Calu3 (cell line): ENCODE results near the gene IFT81. TPM values are rescaled to one million over a fixed set of nuclear protein-coding genes. Genes with fewer than 3 reads are reported as not detected.
"Not testable (repeated sequence)": the region's sequence is repeated elsewhere in the genome, so short reads cannot be mapped to it uniquely, and the experiment has no call there.

Experiments
- BruUV-seq: library from RNA; stranded (reverse); fragments of 400-500 nt; replicated peaks from 2 replicates; lab custom pipeline; 2021; lab: Mats Ljungman, UMichigan
- CTCF ChIA-PET: fragments of 300-600 bp; sonication (Branson Sonifier 250); formaldehyde crosslinking; loops from one replicate; lab custom pipeline; 2022; ENCODE audit warnings: antibody characterized with exemption; lab: Charles Lee
- DNase-seq: peaks from one replicate; pipeline ENCODE4 v3.0.0; 2022
- H3K27ac Mint-ChIP-seq: one replicate; pipeline ENCODE4 v1.8.0; 2022; ENCODE audit warnings: mixed read lengths; ENCODE audit not compliant: unreplicated experiment
- H3K27me3 Mint-ChIP-seq: one replicate; pipeline ENCODE4 v1.8.0; 2022; ENCODE audit warnings: mixed read lengths; ENCODE audit not compliant: unreplicated experiment
- H3K36me3 Mint-ChIP-seq: one replicate; pipeline ENCODE4 v1.8.0; 2022; ENCODE audit warnings: mild to moderate bottlenecking, moderate library complexity, mixed read lengths; ENCODE audit not compliant: insufficient read depth, unreplicated experiment
- H3K4me1 Mint-ChIP-seq: one replicate; pipeline ENCODE4 v1.8.0; 2022; ENCODE audit warnings: mild to moderate bottlenecking, low read depth, mixed read lengths; ENCODE audit not compliant: unreplicated experiment
- H3K4me3 Mint-ChIP-seq: one replicate; pipeline ENCODE4 v1.8.0; 2022; ENCODE audit warnings: mild to moderate bottlenecking, low read depth, moderate library complexity, mixed read lengths; ENCODE audit not compliant: unreplicated experiment
- H3K9me3 Mint-ChIP-seq: one replicate; pipeline ENCODE4 v1.8.0; 2022; ENCODE audit warnings: low read depth, mixed read lengths; ENCODE audit not compliant: unreplicated experiment
- intact Hi-C: fragments of 100-400 bp; cut with micrococcal nuclease; formaldehyde crosslinking; loops from one replicate; pipeline ENCODE4 v1.10.0; 2022; ENCODE audit not compliant: unreplicated experiment
- total RNA-seq: library from RNA; stranded (reverse); gene quantifications from 2 replicates; pipeline ENCODE4 v1.2.3, GENCODE V29; 2022
- TF ChIP-seq, protein P1 (sequence below): fragments of 200-600 bp; IDR thresholded peaks from one replicate; pipeline ENCODE4 v1.8.0; 2022; ENCODE audit warnings: antibody characterized with exemption; ENCODE audit not compliant: unreplicated experiment

Gene IFT81
- total RNA-seq, 1 experiment from 2014 or later, result 16.4 TPM

DNA sequence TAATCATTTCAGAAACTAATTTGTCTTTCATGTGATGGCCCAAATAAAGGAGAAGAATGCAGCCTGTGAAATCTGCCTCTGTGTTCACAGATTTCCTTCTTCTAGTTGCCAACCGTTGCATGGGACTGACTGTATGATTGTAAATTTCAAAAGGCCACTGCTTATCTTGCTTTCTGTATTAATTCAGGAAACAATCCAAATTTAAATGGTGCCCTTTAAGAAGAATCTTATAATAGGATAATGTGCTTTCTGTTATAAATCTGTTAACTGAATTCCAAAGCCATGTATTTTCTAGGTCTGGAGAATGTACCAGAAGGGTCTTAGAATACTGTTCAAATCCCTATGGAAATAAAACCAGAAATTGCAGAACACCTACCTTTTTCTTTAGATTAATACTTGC is 98.3 kb downstream of the IFT81 start:
- Mint-ChIP-seq H3K4me1 (peaks cover 17% of the 10 kb centered on the region), H3K4me3 (no peak overlapping the region), H3K27me3 (no peaks in the 10 kb centered on the region), H3K27ac (no peak overlapping the region), H3K9me3 (no peaks in the 10 kb centered on the region), H3K36me3 (peaks cover 4% of the 10 kb centered on the region)
- TF ChIP-seq, protein P1, sequence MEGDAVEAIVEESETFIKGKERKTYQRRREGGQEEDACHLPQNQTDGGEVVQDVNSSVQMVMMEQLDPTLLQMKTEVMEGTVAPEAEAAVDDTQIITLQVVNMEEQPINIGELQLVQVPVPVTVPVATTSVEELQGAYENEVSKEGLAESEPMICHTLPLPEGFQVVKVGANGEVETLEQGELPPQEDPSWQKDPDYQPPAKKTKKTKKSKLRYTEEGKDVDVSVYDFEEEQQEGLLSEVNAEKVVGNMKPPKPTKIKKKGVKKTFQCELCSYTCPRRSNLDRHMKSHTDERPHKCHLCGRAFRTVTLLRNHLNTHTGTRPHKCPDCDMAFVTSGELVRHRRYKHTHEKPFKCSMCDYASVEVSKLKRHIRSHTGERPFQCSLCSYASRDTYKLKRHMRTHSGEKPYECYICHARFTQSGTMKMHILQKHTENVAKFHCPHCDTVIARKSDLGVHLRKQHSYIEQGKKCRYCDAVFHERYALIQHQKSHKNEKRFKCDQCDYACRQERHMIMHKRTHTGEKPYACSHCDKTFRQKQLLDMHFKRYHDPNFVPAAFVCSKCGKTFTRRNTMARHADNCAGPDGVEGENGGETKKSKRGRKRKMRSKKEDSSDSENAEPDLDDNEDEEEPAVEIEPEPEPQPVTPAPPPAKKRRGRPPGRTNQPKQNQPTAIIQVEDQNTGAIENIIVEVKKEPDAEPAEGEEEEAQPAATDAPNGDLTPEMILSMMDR, result no peak
- DNase-seq, result no peak
- BruUV-seq, result no TSS peak
- intact Hi-C loops, result no loop called here
- CTCF ChIA-PET, result no interaction called here

GRCh38 chr12:110223777-110224378 is 99.7 kb downstream of the IFT81 start:
- Mint-ChIP-seq H3K9me3 (no peaks in the 10 kb centered on the region), H3K36me3 (peaks cover 4% of the 10 kb centered on the region), H3K4me3 (no peak overlapping the region), H3K27ac (peak overlapping the region; percentile 15), H3K4me1 (peaks cover 17% of the 10 kb centered on the region), H3K27me3 (no peaks in the 10 kb centered on the region)
- intact Hi-C loops, result loop anchor here (1.0 to 2.0 kb wide), 2 partner anchors 61 to 124 kb away; no protein-coding TSS in a partner anchor
- CTCF ChIA-PET, result interaction anchor here (1.3 to 1.6 kb wide), 3 partner anchors 24 to 58 kb away, joined by 3 to 5 read pairs (median 5); no protein-coding TSS in a partner anchor
- no peak for DNase-seq
- BruUV-seq, result no TSS peak
- TF ChIP-seq, protein P1, result no peak

DNA sequence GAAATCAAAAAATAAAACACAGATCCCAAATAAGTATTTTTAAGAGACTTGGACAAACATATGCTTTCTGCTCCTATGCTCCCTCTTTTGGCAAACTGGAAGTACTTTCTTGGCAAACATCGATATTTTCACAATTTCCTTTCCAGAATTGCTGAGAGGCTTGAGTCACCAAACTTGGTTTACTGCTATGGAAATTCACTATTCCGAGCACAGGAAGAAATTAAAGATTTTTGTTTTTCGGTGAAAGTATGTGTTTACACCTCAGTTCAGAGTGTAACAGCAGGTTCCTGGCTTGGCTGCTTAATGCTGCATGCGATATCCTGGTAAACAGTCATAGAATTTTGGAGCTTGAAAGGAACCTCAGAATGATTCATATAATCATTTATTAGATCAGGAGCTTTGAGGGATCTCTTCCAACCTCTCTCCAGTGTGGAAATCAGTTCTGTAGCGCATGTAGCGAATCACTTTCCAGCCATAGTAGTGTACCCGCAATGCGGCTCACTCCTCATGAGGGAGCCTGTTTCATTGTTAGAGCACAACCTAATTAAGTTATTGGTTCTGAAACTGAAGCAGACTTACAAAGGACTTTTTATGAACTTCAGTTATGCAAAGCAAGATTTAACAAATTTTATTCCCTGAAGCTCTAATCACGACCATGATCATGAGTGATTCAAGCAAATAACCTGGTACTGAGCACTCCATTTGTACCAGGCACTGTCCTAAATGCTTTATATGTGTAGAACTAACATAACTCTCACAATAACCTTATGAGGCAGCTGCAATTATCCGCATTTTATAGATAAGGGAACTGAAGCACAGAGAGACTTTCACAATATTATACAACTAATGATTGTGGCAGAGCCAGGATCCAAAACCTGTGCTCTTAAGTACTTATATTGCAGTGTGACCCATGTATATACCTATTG is 100.5 kb downstream of the IFT81 start:
- TF ChIP-seq, protein P1, result peak; percentile 47
- Mint-ChIP-seq H3K27ac (peak overlapping the region; percentile 15), H3K9me3 (no peaks in the 10 kb centered on the region), H3K4me1 (peaks cover 17% of the 10 kb centered on the region), H3K4me3 (no peak overlapping the region), H3K27me3 (no peaks in the 10 kb centered on the region), H3K36me3 (peaks cover 4% of the 10 kb centered on the region)
- BruUV-seq, result no TSS peak
- intact Hi-C loops, result loop anchor here (1.0 to 2.0 kb wide), 2 partner anchors 60 to 124 kb away; no protein-coding TSS in a partner anchor
- CTCF ChIA-PET, result interaction anchor here (0.6 to 1.6 kb wide), 4 partner anchors 23 to 103 kb away, joined by 3 to 5 read pairs (median 5); no protein-coding TSS in a partner anchor
- DNase-seq, result no peak

DNA sequence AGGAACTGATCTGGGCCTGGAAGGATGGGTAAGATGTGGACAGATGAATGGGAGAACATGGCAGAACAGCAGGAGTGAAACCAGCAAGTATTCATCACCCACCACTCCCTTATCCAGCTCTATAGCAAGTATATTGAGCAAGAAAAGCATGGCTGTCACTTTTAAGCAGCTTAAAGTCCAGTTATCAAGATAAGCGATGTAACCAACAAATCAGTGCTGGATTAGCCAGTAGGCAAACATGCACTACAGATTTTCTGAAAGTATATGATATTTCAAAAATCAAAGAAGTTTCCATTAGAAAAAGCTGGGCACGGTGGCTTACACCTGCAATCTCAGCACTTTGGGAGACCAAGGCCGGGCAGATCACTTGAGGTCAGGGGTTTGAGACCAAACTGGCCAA is 103.0 kb downstream of the IFT81 start:
- H3K27me3 Mint-ChIP-seq, result no peaks in the 10 kb centered on the region
- peaks cover 17% of the 10 kb centered on the region for H3K4me1 Mint-ChIP-seq
- no TSS peak for BruUV-seq
- H3K9me3 Mint-ChIP-seq, result no peaks in the 10 kb centered on the region
- TF ChIP-seq, protein P1, result no peak
- intact Hi-C loops, result no loop called here
- no peak overlapping the region for H3K27ac Mint-ChIP-seq
- no peaks in the 10 kb centered on the region for H3K36me3 Mint-ChIP-seq
- CTCF ChIA-PET, result interaction anchor here (0.5 kb wide), 1 partner anchor 15 kb away, joined by 4 read pairs; no protein-coding TSS in a partner anchor
- no peak for DNase-seq
- H3K4me3 Mint-ChIP-seq, result no peak overlapping the region

- BruUV-seq, intact Hi-C loops, DNase-seq, H3K4me3 Mint-ChIP-seq, H3K27me3 Mint-ChIP-seq, CTCF ChIA-PET, H3K27ac Mint-ChIP-seq, H3K9me3 Mint-ChIP-seq, H3K36me3 Mint-ChIP-seq: not testable (repeated sequence)
- H3K4me1 Mint-ChIP-seq, result peaks cover 17% of the 10 kb centered on the region
These were observed 104.2 kb downstream of the IFT81 start for GRCh38 chr12:110228348-110228747.
